ENCODE results near the gene KRTAP15-1.

DNA sequence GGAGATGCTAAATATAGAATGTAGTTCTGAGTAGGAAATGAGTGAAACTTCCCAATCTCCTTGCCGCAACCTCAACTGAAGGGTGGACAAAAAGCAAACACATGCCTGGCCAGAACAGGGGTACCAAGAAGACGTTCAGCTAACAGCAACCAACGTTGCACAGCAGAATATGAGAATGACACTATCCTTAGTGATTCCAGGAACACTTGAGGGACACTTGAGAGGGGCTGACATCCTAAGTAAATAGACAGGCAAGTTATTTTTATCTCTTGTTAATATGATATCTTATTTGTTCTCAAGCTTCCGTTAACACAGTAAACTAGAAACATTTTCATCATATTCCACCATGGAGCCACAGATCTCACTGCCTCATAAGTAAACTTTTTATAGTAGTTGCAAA is 39.2 kb downstream of the KRTAP15-1 start:
- no peak for TF ChIP-seq POLR2A (IDR thresholded peaks at IDR 0.05; ENCODE audit: low read depth, low read length)
- TF ChIP-seq, protein P1, sequence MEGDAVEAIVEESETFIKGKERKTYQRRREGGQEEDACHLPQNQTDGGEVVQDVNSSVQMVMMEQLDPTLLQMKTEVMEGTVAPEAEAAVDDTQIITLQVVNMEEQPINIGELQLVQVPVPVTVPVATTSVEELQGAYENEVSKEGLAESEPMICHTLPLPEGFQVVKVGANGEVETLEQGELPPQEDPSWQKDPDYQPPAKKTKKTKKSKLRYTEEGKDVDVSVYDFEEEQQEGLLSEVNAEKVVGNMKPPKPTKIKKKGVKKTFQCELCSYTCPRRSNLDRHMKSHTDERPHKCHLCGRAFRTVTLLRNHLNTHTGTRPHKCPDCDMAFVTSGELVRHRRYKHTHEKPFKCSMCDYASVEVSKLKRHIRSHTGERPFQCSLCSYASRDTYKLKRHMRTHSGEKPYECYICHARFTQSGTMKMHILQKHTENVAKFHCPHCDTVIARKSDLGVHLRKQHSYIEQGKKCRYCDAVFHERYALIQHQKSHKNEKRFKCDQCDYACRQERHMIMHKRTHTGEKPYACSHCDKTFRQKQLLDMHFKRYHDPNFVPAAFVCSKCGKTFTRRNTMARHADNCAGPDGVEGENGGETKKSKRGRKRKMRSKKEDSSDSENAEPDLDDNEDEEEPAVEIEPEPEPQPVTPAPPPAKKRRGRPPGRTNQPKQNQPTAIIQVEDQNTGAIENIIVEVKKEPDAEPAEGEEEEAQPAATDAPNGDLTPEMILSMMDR (conservative IDR thresholded peaks at IDR 0.05; ENCODE audit: low read depth, low read length): no peak
- TF ChIP-seq MXI1 (IDR thresholded peaks at IDR 0.05; ENCODE audit: borderline replicate concordance, low read depth, low read length): no peak

All from IMR-90 (cell line).